Activated T-cell treated with anti-CD3 and anti-CD28 coated beads for 4 hours (primary cell): ENCODE results near the gene SHMT1.
"Not testable (repeated sequence)": the region's sequence is repeated elsewhere in the genome, so short reads cannot be mapped to it uniquely, and the experiment has no call there.

Experiments
- DNase-seq: peaks from one replicate; pipeline ENCODE4 v3.0.0-alpha.2; 2020

SHMT1 gene

GRCh38 chr17:18377437-18378204 lies 14.3 kb upstream of the SHMT1 start, which contains the start of gene EVPLL:
Gene EVPLL (plus strand): TSS chr17:18377778. CDS start chr17:18380938, 3,160 bp downstream.
- no peak for DNase-seq

DNA sequence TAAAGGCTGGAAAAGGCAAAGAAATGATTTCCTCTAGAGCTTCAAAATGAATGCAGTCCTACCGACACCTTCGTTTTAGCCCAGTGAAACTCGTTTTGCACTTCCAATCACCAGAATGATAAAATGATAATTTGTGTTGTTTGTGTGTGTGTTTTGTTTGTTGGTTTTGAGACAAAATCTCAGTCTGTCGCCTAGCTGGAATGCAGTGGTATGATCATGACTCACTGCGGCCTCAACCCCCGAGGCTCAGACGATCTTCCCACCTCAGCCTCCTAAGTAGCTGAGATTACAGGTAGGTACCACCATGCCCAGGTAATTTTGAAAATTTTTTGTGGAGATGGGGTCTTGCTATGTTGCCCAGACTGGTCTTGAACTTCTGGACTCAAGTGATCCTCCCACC lies 10.9 kb upstream of the SHMT1 start:
- no peak for DNase-seq

DNA sequence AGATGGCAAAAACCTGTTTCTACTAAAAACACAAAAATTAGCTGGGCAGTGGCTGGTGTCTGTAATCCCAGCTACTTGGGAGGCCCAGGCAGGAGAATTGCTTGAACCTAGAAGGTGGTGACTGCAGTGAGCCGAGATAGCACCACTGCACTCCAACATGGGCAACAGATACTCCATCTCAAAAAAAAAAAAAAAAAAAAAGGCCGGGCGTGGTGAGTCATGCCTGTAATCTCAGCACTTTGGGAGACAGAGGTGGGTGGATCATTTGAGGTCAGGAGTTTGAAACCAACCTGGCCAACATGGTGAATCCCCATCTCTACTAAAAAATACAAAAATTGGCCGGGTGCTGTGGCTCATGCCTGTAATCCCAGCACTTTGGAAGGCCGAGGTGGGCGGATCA lies 9.8 kb upstream of the SHMT1 start:
- not testable (repeated sequence) for DNase-seq

GRCh38 chr17:18371455-18371854 lies 8.1 kb upstream of the SHMT1 start:
- DNase-seq = no peak

DNA sequence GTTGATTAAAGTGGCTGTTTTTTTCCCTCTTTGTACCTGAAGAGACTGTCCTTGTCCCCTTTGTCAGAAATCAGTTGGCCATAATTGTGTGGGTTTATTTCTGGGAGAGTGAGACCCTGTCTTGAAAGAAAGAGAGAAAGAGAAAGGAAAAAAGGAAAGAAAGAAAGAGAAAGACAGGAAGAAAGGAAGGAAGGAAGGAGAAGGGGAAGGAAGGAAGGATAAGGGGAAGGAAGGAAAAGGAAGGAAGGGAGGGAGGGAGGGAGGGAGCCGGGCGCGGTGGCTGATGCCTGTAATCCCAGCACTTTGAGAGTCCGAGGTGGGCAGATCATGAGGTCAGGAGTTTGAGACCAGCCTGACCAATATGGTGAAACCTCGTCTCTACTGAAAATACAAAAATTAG lies 7.4 kb upstream of the SHMT1 start:
- DNase-seq = no peak

GRCh38 chr17:18368946-18369345 lies 5.6 kb upstream of the SHMT1 start:
- no peak for DNase-seq

GRCh38 chr17:18364166-18364565 lies 816 bp upstream of the SHMT1 start:
- DNase-seq = no peak

DNA sequence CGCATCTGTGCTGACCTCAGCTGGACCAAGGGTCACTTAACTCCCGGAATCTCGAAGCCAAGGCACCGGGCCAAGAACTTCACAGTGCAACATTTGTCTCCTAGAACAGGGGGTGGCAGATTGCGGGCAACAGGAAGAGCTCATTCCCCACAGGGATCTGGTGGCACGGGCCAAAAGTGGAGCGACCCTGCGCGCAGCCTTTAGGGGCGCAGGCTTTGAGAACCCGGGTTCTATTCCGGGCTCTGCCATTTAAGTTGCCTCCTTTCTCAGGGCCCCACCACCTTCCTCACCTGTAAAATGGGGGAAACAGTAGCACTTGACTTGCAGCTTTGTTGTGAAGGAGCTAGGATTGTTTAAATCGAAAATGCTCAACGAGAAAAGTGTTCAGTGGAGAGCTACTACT lies 651 bp downstream of the SHMT1 start:
- no peak for DNase-seq

DNA sequence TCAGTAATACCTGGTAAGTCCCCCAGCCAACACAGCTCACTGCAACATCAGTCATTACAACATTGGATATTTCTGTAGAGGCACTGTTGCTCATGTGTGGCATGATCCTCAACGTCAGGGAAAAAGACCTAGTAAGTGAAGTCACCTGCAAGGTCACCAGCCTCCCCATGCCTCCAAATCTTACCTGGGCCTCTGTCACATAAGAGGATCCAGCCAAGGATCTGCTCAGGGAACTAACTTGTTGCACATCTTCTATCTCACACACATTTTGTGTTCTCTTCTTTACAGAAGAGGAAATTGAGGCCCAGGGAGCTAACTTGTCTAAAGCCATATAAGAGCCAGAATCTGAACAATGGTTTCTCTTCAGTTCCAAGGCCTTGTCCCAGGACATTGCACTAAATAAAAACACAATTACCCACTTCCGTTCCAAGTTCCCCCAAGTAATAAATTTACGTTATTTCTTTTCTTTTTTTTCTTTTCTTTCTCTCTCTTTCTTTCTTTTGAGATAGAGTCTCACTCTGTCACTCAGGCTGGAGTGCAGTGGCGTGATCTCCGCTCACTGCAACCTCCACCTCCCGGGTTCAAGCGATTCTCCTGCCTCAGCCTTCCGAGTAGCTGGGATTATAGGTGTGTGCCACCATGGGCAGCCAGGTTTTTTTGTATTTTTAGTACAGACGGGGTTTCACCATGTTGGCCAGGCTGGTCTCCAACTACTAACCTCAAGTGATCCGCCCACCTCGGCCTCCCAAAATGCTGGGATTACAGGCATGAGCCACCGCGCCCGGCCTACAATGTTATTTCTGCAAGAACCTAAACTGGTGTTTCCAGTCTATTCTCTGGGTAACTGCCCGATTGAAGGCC lies 1.3 kb downstream of the SHMT1 start:
- DNase-seq = no peak

DNA sequence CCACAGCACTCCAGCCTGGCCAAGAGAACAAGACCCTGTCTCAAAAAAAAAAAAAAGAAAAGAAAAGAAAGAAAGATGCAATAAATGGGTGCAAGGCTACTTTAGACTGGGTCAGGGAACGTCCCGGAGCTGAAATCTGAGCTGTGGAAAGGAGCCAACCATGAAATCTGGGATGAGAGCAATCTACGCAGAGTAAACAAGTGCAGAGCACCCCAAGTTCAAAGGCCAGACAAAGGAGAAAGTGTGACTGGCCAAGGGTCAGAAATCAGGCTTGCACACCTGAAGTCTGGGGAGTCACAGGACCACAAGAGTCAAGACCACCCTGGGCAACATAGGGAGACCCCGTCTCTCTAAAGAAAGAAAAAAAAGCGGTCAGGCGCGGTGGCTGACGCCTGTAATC lies 2.8 kb downstream of the SHMT1 start:
- DNase-seq = no peak

GRCh38 chr17:18356624-18357023 lies 6.7 kb downstream of the SHMT1 start:
- DNase-seq = no peak

DNA sequence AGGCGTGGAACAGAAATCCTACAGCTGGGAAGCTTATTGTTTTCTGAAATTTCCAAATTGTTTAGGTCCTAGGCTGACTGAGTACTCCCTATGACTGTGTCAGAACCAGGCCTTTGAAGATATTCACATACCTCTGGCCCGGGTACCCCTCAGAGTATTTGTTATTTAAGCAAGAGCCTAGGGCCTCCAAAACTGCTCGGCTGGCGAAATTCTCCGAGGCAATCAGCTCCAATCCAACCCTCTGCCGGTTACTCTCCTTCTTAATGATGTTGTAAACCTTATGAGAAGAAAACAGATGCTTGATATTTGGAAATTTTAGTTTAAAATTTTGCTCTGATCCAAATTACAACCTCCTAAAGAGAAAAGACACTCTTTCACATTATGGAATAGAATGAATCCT lies 9.8 kb downstream of the SHMT1 start:
- no peak for DNase-seq

DNA sequence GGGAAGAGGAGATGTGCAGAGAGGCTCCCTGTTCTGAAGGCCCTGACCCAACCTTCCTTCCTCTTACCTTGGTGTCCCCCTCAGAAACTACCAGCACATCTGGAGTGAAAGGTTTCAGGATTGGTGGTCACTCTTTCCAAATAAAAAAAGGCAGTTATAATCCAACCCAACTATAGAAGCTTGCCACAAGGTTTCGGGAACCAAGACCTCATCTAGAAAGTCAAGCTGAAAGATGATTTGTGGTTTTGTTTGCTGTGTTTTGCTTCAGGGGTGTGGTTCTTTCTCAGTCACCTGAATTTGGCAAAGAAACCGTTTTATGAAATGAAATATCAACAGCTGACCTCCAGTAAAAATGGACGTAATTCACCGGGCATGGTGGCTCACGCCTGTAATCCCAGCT lies 19.3 kb downstream of the SHMT1 start:
- no peak for DNase-seq

DNA sequence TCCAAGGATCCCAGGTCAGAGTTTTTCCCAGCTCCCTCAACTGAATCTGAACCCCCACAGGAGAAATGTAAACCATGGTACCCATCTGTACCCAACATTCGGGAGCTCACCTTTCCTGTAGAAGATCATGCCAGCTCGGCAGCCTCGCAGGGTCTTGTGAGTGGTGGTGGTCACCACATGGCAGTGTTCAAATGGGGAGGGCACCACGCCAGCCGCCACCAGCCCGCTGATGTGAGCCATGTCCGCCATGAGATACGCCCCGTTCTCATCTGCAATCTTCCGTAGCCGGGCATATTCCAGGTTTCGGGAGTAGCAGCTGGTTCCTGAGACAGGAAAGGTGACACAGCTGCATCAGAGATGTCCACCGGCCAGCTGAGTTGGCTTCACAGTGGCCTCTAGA lies 23.4 kb downstream of the SHMT1 start:
- no peak for DNase-seq

DNA sequence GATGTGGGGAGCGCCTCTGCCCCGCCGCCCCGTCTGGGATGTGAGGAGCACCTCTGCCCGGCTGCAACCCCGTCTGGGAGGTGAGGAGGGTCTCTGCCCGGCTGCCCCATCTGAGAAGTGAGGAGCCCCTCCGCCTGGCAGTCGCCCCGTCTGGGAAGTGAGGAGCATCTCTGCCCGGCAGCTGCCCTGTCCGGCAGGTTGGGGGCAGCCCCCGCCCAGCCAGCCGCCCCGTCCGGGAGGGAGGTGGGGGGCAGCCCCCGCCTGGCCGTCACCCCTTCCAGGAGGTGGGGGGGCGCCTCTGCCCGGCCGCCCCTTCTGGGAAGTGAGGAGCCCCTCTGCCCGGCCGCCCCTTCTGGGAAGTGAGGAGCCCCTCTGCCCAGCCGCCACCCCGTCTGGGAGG lies 25.2 kb downstream of the SHMT1 start:
- not testable (repeated sequence) for DNase-seq

DNA sequence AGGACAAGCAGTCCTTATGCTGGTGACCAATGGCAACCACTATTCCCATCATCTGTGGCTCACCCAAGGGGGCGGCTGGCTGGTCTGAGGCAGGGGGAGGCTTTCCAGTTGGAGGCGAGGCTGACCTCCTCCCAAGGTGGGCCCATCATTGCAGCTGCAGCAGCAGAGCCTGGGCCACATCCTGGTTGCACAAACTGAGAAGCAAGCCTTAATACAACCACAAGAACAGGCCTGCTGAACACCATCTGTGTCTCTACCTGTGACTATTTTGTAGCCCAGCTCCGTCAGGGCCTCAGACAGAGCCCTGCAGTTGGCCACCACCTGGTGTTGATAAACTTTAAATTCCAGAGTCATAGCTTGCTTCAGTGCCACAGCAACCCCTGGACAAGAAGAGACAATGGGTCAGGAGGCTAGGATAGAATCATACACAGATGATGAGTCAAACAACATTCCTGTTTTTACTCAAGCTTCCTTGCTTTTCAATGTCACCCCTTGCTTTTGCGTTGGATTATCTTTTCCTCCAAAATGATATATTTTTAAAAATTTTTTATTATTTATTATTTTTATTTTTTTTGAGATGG lies 30.4 kb downstream of the SHMT1 start:
- no peak for DNase-seq

- DNase-seq = no peak
Observed at GRCh38 chr17:18331879-18332278, 31.5 kb downstream of the SHMT1 start.

DNA sequence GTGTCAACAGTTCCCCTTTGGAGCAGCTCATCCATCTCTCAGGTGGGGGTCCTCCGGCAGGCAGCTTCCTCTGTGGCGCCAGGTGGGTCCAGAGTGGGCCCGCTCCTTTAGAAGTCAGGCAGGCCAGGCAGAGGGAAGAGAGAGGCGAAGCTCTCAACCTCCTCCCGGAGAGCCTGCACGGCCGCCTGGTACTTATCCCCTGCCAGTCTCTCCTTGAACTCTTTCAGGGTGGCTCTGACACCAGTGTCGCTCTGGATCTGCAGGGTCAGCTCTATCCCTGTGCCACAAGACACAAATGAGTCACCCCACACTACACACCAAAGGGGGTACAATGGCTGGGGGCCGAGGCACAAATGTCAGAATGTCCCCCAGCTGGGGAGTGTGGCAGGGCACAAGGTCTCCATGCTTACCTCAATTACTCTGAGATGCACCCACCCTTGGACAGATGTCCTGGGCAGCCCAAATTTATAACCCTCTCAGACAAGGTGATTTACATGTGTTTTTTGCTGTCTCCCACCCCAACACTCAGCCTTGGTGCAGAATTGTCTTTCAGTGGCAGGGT lies 34.6 kb downstream of the SHMT1 start:
- no peak for DNase-seq

DNA sequence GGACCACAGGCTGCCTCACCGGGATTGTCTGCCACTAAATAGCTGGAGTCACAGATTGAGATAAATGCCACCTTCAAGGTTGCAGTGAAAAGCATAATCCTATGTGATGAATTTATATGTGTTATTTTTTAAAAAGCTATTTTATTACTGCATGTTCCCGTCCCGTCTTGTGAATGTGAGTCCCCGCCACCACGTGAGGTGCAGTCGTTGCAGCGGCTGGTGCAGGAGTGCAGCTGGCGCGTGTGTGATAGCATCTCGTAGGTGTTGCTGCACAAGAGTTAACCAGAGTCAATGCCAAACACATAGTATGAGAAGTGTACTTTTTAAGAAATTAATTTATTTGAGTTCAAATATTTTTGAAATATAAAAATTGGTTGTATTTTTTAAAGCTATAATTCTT lies 35.8 kb downstream of the SHMT1 start:
- DNase-seq = no peak

- DNase-seq = no peak
Observed at GRCh38 chr17:18327093-18327492, 36.3 kb downstream of the SHMT1 start.

- no peak for DNase-seq
Observed at GRCh38 chr17:18326572-18326971, 36.8 kb downstream of the SHMT1 start.

- DNase-seq = no peak
Observed at GRCh38 chr17:18326039-18326438, 37.3 kb downstream of the SHMT1 start.
